GM20000 (cell line): ENCODE results near the gene PPP2R5E.

ENCODE experiments used
- DNase-seq: peaks from one replicate; pipeline ENCODE4 v3.0.0; 2012; ENCODE audit warnings: low spot score
- TF ChIP-seq, protein P1 (sequence below): IDR thresholded peaks from 2 replicates; pipeline ENCODE4 v1.5.1; 2012; ENCODE audit warnings: mild to moderate bottlenecking, control low read depth; ENCODE audit errors: extremely low read depth, missing control alignments

The PPP2R5E gene

DNA sequence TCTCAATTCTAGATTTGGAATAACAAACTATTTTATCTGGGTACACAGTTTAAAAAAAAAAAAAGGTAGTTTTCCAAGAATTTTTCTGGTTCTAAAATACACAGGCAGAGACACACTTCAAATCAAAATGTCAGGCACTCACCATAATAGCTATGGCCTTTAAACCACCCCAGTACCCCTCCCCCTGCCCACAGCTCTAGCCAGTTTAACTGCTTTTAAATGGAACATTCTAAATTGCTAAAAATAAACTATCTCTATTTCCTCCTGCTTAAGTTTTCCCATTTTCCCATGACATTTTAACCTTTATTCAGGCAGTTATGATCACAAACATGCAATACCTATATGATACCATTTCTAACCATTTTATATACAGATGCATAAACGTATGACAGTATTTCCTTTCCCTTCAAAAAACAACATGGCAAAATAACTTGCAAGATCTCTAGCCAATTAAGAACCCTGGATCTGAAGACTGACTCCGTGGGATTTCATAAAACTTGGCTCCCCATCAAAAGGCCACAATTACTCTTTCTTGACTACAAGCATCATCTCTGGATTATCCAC lies 46.3 kb downstream of the PPP2R5E start:
- TF ChIP-seq, protein P1, sequence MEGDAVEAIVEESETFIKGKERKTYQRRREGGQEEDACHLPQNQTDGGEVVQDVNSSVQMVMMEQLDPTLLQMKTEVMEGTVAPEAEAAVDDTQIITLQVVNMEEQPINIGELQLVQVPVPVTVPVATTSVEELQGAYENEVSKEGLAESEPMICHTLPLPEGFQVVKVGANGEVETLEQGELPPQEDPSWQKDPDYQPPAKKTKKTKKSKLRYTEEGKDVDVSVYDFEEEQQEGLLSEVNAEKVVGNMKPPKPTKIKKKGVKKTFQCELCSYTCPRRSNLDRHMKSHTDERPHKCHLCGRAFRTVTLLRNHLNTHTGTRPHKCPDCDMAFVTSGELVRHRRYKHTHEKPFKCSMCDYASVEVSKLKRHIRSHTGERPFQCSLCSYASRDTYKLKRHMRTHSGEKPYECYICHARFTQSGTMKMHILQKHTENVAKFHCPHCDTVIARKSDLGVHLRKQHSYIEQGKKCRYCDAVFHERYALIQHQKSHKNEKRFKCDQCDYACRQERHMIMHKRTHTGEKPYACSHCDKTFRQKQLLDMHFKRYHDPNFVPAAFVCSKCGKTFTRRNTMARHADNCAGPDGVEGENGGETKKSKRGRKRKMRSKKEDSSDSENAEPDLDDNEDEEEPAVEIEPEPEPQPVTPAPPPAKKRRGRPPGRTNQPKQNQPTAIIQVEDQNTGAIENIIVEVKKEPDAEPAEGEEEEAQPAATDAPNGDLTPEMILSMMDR: no peak
- no peak for DNase-seq

DNA sequence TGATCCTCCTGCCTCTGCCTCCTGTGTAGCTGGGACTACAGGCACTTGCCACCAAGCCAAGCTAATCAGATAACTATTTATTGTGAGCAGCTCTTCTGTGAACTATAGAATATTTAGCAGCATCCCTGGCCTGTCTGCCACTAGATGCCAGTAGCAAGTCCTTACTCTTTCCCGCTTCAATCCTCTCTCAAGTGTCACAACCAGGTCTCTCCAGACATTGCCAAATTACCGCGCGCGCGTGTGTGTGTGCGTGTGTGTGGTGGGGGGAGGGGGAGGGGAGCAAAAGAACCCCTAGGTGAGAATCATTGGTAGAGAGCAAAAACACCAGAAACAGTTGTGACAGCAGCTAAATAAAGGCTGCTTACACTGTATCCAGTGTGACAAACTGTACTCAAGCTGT lies 49.9 kb downstream of the PPP2R5E start:
- TF ChIP-seq, protein P1: no peak
- no peak for DNase-seq

DNA sequence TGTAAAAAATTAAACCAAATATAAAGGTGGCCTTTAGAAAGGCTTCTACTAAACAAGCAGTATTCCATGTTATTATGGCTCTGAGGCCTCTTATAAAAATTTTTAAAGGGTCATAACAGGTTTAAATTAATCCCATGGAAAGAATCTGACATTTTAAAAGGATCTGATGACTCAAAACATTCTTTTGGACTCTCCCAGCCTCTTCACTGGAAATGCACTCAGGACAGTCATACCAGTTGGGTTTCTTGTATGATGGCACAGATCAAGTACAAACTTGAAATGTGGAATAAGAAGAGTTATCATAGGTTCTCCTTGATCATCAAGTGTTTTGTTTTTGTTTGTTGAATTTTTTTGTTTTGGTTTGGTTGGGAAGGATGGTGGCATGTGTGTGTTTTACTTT lies 50.8 kb downstream of the PPP2R5E start:
- TF ChIP-seq, protein P1: no peak
- DNase-seq: no peak

DNA sequence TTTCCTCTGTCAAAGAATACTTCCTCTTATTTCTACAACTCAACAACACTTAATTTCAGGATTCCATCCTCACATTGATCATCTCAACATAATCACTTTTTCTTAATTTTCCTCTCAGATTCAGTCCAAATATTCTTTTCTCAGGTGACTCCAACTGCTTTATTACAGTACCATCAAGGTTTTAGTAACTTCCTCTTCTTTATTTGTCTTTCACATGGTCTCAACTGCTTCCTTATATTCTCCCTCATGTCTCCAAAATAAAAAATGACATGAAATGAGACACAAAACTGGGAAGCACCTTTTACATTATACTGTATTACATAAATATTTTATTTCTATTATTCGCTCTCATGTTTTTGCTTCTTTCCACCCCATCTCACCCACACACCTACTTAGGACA lies 55.5 kb downstream of the PPP2R5E start:
- no peak for DNase-seq

DNA sequence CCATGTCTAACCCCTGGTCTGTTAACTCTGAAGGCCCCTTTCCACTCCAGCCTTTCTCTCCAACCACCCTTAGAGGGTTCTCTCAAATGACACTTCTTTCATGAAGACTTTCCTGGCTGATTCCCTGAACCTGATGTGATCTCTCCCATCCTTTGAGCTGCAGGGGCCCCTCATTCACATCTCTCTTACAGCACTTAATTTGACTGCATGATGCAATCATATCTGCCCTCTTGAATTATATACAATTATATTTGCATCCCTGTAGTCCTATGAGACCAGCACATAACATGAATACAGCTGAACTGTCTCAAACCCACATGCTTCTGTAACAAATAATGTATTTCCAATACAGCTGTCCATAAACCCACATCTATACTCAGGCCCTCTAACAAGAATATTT lies 56.4 kb downstream of the PPP2R5E start:
- TF ChIP-seq, protein P1: no peak
- no peak for DNase-seq

More for the DNA sequence above, 55.5 kb downstream of the PPP2R5E start:
- TF ChIP-seq, protein P1: no peak

DNA sequence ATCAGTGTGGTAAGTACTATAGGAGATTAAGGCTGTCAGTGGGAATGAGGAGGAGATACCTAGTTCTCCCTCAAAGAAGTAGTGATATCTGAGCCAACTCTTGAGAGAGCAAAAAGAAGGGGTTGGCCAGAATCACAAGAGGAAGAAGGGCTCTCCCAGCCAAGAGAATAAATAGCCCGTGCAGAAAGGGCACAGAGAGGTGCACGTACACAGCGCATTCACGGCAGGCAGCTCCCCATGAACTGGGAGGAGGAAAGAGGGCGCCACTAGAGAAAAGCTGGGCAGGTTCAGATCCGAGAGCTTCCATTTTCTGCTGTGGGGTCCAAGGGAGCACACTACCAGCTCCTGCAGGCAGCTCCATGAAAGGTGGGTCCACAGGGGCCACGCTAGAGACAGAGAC lies 59.9 kb downstream of the PPP2R5E start:
- TF ChIP-seq, protein P1: no peak
- DNase-seq: no peak

DNA sequence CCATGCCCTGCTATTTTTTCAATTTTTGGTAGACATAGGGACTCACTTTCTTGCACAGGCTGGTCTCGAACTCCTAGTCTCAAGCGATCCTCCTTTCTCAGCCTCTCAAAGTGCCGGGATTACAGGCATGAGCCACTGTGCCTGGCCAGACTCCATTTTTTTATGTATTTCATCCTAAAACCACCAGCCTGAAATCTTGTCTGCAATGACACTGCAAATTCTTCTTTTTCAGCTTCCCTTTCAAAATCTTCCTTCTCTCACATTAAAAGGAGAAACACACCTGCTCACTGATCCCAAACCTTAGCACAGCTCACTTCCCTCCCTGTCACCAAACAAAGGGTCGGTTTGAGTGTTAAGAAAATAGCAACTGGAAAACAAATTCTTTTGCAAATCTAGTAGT lies 62.6 kb downstream of the PPP2R5E start:
- DNase-seq: no peak
- TF ChIP-seq, protein P1: no peak
